HG03175 (cell line): ENCODE measurements around the gene MAGEA8.
"Not testable (repeated sequence)": the region's sequence is repeated elsewhere in the genome, so short reads cannot be mapped to it uniquely, and the experiment has no call there.

ENCODE experiments used
- ATAC-seq: cut with Tn5 transposase; IDR thresholded peaks from one replicate; pipeline ENCODE4 v1.9.1; 2021; ENCODE audit warnings: mild to moderate bottlenecking, moderate library complexity; ENCODE audit not compliant: unreplicated experiment

MAGEA8 gene, protein sequence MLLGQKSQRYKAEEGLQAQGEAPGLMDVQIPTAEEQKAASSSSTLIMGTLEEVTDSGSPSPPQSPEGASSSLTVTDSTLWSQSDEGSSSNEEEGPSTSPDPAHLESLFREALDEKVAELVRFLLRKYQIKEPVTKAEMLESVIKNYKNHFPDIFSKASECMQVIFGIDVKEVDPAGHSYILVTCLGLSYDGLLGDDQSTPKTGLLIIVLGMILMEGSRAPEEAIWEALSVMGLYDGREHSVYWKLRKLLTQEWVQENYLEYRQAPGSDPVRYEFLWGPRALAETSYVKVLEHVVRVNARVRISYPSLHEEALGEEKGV

DNA sequence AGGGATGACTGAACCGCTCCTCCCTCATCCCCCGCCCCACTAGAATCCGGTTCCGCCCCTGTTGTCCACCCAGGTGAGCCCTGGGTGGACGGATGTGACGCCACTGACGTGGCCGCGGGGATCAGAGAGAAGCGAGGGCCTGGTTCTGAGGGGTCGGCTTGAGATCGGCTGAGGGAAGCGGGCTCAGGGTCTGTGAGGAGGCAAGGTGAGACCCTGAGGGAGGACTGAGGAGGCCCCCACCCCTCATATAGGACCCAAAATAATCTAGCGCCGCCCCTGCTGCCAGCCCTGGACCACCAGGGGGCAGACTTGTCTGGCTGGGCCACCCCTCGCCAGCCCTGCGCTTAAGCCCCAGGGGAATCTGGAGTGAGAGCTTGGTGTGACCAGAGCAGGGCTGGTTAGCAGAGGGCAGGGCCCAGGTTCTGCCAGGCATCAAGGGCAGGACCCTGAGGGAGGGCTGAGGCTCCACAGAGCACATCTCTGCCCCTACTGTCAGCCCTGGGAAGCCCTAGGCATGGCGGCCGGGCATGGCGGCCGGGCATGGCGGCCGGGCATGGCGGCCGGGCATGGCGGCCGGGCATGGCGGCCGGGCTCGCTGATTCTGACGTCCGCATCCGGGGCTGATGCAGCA is at the start of gene MAGEA8:
TSS of gene MAGEA8 (plus strand) at position 103 of the 631 bp plus-strand sequence. CDS start 3,090 bp downstream, outside the sequence.
- no peak for ATAC-seq

DNA sequence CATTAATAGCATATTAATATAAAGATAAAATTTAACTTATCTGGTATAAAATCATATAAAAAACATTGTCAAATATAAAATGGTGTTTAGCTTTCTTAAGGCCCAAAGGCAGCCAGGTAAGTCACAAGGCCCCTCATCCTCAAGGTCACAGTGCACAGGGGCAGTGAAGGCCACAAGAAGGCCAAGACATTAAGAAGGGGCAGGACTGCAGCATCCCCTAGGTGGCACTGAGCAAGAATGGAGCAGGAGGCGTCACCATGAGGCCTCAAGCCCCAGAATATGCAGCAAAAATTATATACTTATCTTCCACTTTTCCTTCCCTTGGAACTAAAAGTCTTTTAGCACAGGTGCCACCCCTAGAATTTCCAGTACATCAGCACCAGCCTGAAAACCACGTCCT is 49.5 kb upstream of the MAGEA8 start:
- no peak for ATAC-seq

DNA sequence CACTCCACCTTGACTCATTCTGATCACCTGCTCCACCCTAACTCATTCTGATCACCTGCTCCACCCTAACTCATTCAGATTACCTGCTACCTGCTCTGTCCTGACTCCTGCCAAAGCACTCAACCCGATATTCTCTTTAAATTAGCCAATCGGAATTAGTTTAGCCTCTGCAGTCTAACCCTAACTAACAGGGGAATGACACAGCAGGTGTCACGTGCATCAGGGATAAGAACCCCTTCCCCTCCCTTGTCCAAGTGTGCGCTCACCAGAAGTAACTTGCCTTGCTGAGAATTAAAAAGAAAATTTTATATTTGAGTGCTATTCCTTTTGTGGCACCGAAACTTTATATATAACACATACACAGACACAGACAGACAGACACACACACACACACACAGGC is 44.3 kb upstream of the MAGEA8 start:
- not testable (repeated sequence) for ATAC-seq

DNA sequence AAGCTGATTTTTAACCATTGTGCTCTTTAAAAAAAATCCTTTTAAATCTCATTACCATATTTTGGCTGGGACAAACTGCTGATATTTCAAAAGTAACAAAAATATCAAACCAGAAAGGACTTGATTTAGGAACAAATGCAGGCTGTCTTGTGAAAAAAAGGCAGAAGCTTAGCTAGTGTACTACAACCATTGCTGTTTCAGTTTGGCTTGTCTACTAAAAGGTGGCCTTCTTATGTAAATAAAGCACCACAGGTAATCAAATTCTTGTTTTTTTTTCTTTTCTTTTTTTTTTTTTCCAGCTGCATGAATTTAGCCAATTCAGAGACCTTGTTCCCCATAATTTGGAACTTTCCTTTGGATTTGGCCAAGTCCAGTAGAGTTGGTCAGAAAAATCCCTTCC is 43.8 kb upstream of the MAGEA8 start:
- no peak for ATAC-seq

DNA sequence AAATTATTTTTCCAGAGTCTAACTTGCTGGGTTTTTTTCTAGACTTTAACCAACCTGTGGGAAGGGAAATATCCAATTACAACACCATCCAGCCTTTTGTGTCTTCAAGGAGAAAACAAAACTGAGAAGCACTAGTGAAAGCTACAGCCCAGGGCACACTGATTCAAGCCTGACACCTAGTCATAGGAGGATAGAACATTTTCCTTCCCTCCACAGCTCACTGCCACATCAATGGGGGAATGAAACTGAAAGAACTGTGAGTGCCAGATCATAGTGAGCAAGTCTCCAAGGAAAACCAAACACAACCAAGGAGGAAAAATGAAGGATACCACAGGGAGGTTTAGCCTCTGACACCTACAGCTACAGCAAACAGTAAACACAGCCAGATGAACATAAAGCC is 43.3 kb upstream of the MAGEA8 start:
- ATAC-seq, result peak; percentile 92

DNA sequence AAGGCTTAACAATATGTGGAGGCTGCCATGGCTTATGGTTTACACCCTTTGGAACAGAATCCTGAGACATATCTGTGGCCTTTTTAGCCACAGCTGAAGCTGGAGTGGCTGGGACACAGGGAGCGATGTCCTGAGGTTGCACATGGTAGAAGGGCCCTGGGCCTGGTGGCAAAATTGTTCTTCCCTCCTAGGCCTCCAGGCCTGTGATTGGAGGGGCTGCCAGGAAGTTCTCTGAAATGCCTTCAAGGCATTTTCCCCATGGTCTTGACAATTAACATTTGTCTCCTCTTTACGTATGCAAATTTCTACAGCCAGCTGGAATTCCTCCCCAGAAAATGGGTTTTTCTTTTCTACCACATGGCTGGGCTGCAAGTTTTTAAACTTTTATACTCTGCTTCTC is 39.1 kb upstream of the MAGEA8 start:
- ATAC-seq, result no peak

DNA sequence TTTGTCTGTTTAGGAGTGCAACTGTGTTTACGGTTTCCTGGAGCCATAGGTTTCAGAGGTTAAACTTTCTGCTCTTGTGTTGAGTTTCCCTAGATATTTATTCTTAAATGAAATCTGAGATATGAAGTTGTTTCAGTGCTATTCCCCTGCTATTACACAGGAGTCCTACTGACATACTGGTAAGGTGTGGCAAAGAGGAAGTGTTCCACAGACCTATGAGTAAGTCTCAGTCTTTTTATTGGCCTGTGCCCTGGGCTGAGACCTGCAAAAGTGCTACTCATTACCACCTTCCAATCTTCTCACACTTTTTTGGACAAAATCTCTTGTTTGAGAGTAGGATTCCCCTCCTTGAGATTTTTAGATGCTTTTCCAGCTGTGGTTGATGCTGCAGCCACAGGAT is 35.6 kb upstream of the MAGEA8 start:
- no peak for ATAC-seq

DNA sequence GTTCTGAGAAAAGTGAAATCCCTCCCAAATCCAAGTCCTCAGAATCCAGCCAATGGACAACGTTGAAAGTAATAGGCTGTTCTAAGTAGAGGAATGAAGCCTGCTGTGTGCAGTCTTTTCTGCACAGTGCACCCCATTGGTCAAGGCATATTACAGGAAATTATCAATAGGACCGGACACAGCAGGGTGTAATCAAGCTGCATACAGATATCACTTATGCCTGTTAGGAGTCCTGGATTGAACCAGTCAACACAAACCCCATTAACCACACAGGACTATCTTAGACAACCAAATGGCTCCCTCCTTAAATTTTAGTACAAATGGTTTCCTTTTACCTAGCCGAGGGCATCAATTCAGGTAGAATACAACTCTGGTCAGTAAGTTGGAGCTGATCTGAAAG is 34.2 kb upstream of the MAGEA8 start:
- no peak for ATAC-seq

DNA sequence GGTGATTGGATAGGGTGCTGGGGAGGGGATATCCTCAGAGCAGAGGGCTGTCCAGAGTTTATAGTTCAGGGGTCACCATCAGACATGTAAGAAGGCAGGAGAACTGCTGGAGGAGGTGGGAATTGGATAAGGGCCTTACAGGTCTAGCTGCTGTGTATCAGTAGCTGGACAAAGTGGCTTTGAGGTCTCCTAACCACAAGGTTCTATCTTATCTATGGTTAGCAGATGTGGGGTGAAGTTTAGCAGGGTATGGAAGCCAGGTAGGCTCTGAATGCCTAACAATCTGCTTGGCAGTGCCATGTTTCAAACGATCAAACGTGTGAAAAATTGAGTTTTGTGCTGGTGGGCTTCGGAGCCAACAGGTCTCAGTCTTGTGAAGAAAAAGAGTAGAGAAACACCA is 32.1 kb upstream of the MAGEA8 start:
- ATAC-seq, result no peak

DNA sequence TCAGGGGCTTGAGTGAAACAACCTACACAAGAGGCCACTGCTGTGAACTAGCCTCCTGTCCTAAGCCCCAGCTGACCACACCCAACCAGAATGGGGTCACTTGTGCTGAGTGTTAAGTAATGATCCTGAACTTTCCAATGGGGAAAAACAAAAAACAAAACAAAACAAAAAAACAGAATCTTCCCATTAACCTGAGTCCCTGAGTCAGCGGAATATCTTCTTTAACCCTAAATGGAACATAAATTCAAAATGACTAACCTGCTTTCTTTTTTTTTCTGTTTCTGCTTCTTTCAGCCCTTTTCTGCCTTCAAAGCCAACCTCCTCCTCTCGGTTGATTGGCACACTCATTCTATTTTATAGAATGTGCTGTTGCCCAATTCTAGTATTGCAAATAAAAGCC is 31.2 kb upstream of the MAGEA8 start:
- ATAC-seq, result no peak

DNA sequence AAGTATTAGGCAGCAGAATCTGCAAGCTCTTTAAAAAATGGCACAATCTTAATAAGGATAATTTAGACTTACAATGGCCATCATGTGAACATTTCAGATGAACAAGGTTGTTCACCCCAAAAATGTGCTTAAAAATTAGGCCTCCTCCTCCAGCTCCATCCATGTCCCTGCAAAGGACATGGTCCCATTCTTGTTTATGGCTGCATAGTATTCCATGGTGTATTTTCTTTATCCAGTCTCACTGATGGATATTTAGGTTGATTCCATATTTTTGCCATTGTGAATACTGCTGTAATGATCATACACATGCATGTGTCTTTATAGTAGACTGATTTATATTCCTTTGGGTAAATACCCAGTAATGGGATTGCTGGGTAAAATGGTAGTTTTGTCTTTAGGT is 29.1 kb upstream of the MAGEA8 start:
- ATAC-seq, result no peak

DNA sequence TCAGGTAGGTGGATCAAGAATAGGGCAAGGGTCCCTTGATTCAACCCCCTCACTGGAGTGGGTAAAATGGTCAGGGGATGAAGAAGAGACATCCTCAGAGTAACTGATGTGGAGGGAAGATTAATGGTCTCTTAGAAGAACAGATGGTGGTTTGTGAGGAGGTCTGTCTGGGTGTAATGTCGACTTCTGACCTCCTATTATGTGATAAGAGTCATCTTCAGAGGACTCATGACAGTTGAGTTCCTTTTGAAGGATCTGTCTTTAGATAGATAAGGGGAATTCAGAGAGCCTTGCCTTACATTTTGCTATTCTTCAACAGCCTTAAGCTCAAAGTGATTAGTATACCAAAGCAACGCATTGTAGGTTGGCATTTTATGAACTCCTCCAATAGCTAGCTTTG is 27.1 kb upstream of the MAGEA8 start:
- ATAC-seq, result no peak

DNA sequence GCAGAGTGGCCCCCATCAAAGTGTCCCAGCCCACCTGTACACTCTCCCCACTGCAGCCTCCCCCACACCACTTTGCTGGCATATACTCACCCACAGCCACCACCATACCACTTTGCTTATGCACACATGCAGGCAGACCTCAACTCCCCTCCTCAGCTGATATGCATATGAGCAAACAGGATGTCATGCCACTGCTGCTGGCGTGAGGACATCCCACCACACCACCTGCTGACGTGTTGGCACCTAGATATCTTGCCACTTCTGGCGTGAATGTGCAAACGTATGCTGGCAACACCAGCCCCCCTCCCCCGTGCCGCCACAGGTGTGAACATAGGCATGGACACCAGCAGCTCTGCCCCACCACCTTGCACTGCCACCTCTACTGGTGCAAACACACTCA is 22.4 kb upstream of the MAGEA8 start:
- ATAC-seq, result no peak

DNA sequence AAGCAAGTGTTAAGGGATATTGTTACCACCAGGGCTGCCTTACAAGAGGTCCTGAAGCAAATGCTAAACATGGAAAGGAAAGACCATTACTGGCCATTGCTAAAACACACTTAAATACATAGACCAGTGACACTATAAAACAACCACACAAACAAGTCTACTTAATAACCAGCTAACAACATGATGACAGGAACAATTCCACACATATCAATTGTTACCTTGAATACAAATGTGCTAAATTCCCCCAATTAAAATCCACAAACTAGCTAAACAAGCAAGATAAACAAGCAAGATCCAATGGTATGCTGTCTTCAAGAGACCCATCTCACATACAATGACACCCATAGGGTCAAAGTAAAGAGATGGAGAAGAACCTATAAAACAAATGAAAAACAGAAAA is 20.5 kb upstream of the MAGEA8 start:
- ATAC-seq, result no peak

DNA sequence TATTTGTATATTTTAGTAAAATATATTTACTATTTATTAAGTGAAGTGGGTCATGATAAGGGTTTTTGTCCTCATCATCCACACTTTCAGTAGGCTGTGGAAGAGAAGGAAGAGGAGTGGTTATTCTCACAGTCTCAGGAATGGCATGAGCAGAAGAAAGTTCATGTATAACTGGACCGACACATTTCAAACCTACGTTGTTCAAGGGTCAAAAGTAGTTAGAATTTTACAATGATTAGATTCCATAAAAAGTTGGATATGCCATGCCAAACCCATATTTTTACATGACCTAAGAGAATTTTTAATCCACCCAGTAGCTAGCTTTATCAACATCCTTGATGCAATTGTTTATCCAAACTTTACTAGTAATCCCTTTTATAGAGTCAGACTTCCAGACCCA is 15.6 kb upstream of the MAGEA8 start:
- no peak for ATAC-seq

DNA sequence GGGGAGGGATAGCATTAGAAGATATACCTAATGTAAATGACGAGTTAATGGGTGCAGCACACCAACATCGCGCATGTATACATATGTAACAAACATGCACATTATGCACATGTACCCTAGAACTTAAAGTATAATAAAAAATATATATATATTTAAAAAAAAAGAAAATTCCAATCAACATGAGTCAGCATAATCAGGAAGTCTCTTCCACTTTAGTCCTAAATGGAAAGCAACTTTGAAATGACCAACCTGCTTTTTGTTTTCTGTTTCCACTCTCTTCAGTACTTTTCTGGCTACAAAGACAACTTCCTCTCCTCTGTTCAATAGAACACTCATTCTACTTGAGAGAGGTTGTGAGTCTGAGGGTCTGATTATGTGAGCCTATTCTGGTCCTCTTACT is 13.5 kb upstream of the MAGEA8 start:
- no peak for ATAC-seq

DNA sequence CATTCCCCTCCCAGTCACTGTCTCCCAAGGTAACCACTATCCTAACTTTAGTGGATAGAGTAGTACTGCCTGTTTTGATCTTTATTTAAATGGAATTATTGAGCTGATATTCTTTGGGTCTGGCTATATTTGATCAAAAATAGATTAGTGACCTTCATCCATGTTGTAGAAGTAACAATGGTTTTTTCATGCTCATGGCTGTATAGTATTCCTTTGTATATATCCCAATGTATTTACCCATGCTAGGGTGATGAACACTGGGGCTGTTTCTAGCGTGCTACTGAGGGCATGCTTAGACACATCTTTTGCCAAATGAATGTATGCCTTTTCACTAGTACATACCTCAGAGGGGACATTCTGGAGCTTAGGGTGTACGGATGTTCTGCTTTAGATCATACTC is 10.1 kb upstream of the MAGEA8 start:
- no peak for ATAC-seq

DNA sequence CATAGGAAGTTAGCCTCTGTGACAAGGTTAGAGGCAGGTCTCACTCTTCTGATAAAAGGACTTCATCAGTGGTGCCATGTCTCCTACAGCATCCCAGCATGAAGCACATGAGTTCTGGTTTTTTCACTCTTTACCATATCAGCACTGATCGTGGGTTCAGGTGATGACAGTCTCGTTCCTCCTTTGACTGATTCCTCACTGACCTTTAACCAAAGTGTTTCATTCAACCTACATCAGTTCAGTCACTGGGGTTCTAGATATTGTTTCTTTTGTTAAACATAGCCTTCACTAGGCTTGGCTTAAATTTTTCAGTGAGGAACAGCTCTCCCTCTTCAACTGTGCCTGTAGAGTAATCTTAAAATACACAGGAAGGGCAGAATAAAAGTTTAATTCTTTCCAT is 9.6 kb upstream of the MAGEA8 start:
- no peak for ATAC-seq

DNA sequence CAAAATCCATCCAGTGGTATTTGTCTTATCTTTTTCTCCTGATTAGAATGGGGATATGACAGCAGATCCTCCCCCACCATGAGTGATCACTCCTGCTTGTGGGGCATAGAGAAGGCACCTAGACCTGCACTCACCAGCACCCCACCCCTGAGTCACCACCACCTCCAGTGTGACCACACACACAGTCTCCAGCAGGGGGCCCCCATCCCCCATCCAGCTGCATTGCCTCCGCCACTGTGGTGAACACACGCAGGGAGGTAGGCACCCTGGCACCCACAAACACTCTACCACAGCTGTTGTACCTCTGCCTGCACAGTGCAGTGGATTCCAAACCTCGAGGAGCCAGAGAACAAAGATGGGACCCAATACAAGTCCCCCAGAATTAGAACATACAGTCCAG is 9.0 kb upstream of the MAGEA8 start:
- ATAC-seq, result no peak

DNA sequence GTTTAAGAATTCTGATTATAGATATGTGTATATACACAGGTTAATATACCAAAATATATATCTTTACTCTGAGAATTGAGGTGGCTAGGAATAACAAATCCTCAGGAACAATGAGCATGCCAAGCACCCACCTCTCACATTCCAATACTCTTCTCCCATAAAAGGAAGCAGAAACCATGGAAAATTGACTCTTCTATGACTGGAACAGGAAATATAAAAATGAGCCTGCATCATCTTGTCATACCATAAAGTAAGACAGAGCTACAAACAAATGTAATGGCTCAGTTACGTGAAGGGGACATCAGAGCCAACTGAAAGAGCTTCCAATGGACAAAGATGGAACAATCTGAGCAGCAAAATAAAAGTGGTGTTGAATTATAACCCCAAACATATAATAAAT is 3.8 kb upstream of the MAGEA8 start:
- ATAC-seq, result no peak

DNA sequence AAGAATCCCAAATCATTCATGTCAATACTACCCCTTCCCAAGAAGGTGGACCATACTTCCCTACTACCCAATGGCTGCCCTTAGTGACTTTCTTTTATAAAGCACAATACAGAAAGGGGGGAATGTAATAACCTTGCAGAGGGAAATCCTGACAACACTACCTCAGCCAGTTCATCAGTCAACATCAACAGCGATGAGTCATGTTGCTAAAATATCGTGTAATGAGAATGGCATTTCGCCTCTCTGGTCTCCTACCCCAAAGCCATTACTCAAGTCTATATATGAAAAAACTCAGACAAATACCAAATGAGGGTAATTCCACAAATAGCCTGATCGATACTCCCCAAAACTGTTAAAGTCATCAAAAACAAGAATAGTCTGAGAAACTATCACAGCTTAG is 3.3 kb upstream of the MAGEA8 start:
- no peak for ATAC-seq

DNA sequence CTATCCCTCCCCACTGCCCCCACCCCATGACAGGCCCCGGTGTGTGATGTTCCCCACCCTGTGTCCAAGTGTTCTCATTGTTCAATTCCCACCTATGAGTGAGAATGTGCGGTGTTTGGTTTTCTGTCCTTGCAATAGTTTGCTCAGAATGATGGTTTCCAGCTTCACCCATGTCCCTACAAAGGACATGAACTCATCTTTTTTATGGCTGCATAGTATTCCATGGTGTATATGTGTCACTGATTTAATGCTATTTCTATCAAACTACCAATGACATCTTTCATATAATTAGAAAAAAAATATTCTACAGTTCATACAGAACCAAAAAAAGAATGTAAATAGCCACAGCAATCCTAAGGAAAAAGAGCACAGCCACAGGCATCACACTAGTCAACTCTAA is 9.8 kb downstream of the MAGEA8 start:
- ATAC-seq, result not testable (repeated sequence)

DNA sequence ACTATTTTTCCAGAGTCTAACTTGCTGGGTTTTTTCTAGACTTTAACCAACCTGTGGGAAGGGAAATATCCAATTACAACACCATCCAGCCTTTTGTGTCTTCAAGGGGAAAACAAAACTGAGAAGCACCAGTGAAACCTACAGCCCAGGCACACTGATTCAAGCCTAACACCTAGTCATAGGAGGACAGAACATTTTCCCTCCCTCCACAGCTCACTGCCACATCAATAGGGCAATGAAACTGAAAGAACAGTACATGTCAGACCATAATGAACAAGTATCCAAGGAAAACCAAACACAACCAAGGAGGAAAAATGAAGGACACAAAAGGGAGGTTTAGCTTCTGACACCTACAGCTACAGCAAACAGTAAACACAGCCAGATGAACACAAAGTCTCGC is 17.6 kb downstream of the MAGEA8 start:
- no peak for ATAC-seq
